Coronary artery (tissue), 2 donors: ENCODE measurements around the gene TSPAN18.

Experiments
- DNase-seq: peaks from one replicate; pipeline ENCODE4 v3.0.0-alpha.2; 2017; ENCODE audit warnings: low spot score
- H3K27ac ChIP-seq, 2 donors: fragments of 200-600 bp; sonication (generic); one replicate each; pipeline ENCODE4 v1.5.1; 2016 to 2019
- H3K4me3 ChIP-seq: fragments of 200-600 bp; sonication (generic); 2 replicates; pipeline ENCODE4 v1.5.1; 2016; ENCODE audit warnings: mild to moderate bottlenecking, moderate library complexity
- TF ChIP-seq, protein P1 (sequence below): fragments of 200-600 bp; sonication (generic); IDR thresholded peaks from one replicate; pipeline ENCODE4 v1.5.1; 2019; ENCODE audit warnings: antibody characterized with exemption

TSPAN18 gene

DNA sequence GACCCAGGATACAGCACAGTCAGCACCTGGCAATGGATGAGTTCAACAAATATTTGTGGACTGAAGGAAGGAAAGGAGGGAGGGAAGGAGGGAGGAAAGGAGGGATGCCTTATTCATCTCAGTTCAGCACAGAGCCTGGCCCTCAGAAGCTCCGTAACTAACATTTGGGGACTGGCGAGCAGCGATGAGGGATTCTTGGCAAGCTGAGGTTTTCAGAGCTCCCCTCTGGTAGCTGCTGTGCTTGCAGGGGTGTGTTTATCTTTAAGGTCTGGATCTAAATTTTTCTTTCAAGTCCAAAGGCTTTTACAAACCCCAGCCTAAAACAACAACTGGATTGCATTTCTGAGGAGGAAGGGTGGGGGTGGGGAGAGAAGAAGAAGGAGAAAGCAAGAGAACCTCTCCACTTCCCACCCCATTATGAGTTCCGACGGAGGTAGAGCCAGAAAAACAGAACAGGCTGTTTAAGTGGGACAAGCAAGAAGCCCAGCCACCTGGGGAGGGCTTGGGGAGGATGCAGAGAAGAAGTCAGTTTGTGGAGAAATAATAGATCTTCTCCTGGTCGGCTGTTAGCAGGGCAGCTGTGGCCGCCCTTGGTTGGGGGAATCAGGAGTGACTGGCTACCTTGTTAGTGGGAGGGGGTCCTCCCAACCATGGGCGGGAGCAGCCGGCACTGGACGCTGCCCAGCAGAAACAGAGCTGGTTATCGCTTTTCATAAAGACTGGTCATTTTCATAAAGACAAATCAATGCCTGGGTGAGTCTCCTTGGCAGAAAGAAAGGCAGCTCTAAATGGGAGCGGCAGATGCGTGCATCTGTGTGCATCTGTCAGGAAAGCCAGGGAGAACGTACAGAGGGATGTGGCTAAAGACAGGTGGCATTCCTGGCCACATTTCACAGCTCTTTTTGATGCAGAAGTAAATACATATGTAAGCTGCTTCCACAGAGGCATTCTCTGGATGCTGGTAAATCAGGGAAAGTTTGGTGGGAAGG, 78.0 kb downstream of the TSPAN18 start:
- H3K4me3 ChIP-seq = peak overlapping the region; percentile 28
- no peak overlapping the region for H3K27ac ChIP-seq
- TF ChIP-seq, protein P1, sequence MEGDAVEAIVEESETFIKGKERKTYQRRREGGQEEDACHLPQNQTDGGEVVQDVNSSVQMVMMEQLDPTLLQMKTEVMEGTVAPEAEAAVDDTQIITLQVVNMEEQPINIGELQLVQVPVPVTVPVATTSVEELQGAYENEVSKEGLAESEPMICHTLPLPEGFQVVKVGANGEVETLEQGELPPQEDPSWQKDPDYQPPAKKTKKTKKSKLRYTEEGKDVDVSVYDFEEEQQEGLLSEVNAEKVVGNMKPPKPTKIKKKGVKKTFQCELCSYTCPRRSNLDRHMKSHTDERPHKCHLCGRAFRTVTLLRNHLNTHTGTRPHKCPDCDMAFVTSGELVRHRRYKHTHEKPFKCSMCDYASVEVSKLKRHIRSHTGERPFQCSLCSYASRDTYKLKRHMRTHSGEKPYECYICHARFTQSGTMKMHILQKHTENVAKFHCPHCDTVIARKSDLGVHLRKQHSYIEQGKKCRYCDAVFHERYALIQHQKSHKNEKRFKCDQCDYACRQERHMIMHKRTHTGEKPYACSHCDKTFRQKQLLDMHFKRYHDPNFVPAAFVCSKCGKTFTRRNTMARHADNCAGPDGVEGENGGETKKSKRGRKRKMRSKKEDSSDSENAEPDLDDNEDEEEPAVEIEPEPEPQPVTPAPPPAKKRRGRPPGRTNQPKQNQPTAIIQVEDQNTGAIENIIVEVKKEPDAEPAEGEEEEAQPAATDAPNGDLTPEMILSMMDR = no peak
- no peak for DNase-seq

DNA sequence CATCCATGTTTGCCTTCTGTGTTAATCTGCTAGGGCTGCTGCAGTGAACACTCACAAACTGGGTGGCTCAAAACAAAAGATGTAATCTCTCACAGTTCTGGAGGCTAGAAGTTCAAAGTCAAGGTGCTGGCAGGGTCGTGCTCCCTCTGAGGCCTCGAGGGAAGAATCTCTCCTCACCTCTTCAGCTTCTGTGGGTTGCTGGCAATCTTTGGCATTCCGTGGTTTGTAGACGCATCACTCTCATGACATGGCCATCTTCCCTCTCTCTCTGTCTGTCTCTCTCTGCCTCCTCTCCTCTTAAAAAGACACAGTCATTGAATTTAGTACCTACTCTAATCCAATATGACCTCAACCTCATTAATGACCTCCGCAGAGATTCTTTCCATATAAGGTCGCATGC, 78.8 kb downstream of the TSPAN18 start:
- no peak overlapping the region for H3K27ac ChIP-seq
- no peak for DNase-seq
- H3K4me3 ChIP-seq = no peak overlapping the region
- TF ChIP-seq, protein P1 = no peak

DNA sequence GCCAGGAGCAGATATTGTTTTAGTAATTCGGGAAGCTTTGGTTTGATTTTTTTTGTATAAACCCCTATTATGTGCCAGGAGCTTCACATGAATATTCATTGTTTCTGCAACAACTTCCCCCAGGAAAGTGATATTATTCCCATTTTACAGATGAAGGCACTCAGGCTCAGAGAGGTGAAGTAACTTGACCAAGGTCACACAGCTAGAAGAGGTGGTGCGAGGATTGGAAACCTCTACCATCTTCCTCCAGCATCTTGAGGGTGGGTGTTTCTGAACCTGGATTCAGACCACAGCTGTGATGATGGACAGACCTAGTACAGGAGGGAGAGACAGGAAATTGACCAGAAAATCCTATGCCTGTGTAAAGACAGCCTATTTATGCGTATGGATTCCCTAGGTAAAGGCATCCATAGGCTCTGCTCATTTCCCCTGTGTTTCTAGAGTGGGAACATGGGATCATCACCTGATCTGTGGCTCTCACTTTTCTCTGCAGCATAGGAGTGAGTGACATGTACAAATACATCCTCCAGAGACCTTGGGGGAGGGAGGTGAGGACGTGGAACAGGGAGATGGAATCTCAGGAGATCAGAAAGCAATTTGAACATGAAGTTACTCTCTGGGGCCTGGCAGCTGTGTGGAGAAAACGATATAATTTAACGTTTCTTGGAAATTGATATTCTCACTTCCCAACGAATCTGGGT, 81.4 kb downstream of the TSPAN18 start:
- TF ChIP-seq, protein P1 = no peak
- no peak for DNase-seq
- no peak overlapping the region for H3K4me3 ChIP-seq
- no peak overlapping the region for H3K27ac ChIP-seq

DNA sequence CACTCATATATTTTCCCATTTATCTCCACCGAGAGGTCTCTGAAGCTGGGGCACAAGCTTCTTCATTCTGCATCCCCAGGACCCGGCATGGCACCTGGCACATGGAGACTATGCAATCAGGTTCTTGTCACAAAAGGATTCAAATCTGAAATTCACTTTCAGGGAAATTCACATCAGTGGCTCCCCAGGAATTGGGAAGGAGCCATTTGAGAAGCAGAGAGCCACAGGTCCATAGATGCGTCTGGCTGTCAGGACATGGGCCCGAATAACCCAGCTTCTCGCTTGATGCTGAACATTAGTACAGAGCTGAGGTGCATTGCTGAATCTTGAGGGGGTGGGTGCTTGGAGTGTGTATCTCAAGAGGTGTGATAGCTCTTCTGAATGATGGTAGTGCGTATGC, 82.5 kb downstream of the TSPAN18 start:
- TF ChIP-seq, protein P1 = no peak
- no peak overlapping the region for H3K4me3 ChIP-seq
- DNase-seq = no peak
- no peak overlapping the region for H3K27ac ChIP-seq

DNA sequence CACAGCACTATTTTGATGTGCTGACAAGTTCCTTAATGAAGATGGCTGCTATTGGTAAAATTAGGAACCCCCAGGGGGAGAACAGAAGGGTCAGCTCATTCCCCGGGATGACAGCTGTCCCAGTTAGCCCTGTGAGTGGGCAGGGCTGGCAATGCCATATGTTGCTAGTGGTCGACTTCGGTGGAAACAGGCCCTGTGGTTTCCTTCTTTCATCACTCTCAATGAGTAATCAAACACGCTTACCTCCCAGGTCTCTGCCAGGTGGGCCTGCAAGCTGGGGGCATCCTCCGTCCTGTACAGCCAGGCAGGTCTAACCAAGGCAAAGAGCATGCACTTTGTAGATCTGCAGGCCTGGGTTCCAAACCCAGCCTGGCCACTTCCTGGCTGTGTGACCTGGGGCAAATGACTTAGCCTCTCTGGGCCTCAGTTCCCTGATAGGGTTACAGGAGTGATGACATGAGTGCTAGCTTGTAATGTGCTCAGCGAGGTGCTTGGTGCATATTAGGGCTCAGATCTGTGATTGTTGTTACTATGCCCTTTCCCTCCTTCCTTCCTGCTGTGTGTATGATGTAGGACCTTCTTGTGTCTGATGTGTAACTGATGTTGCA, 85.2 kb downstream of the TSPAN18 start:
- no peak overlapping the region for H3K27ac ChIP-seq
- no peak for DNase-seq
- TF ChIP-seq, protein P1 = no peak
- no peak overlapping the region for H3K4me3 ChIP-seq

DNA sequence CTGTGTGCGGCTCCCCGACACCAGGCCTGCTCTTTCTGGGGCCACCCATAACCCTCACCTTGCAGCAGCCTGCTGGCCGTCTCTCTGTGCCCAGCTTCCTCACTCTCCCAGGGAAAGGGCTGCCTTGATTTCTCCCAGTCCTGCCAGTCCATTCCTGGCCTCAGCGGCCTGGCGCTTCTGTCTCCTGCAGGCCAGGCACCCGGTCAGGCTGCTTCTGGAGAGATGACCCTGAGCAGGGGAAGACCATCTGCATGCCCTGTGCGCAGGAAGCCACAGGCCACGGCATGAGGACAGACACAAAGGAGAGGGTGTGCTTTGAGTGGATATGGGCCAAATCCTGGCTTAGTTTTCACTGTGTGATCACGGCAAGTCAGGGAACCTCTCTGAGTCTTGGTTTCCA, 86.2 kb downstream of the TSPAN18 start:
- DNase-seq = no peak
- H3K27ac ChIP-seq = no peak overlapping the region
- TF ChIP-seq, protein P1 = no peak
- H3K4me3 ChIP-seq = no peak overlapping the region
